C1 segment of cervical spinal cord (tissue), 14 donors: ENCODE measurements around the gene IRF2BP2.

Experiments used
- DNase-seq, 14 donors: peaks; one replicate each; lab custom pipeline; 2025; lab: John Stamatoyannopoulos, UW

IRF2BP2 gene

GRCh38 chr1:234559902-234560676 is 49.9 kb downstream of the IRF2BP2 start:
- no peak for DNase-seq

GRCh38 chr1:234559152-234559901 is 50.7 kb downstream of the IRF2BP2 start:
- DNase-seq, result no peak

- DNase-seq, result no peak
Measured at GRCh38 chr1:234558330-234558836, 51.6 kb downstream of the IRF2BP2 start.

- DNase-seq, result no peak
Measured at GRCh38 chr1:234556245-234556943, 53.6 kb downstream of the IRF2BP2 start.

GRCh38 chr1:234555390-234556024 is 54.5 kb downstream of the IRF2BP2 start:
- no peak for DNase-seq

GRCh38 chr1:234554698-234555311 is 55.2 kb downstream of the IRF2BP2 start:
- no peak for DNase-seq
